GM23338 (cell line): Measurements from ENCODE around the gene APOL4. TPM values are rescaled to one million over a fixed set of nuclear protein-coding genes. Genes with fewer than 3 reads are reported as not detected.

Experiments used
- EZH2phosphoT487 ChIP-seq: fragments of 200-600 bp; sonication (generic); IDR thresholded peaks from one replicate; pipeline ENCODE4 v1.8.1; 2018; ENCODE audit warnings: antibody characterized with exemption; ENCODE audit not compliant: unreplicated experiment
- JUNB ChIP-seq: IDR thresholded peaks from one replicate; pipeline ENCODE4 v1.6.1; 2016; ENCODE audit warnings: antibody characterized with exemption; ENCODE audit not compliant: unreplicated experiment
- NANOG ChIP-seq: IDR thresholded peaks from 2 replicates; pipeline ENCODE4 v1.6.1; 2016; ENCODE audit warnings: antibody characterized with exemption, borderline replicate concordance
- polyA plus RNA-seq: library from polyadenylated mRNA; unstranded; fragments of >200 nt; fragmentation: Nextera tagmentation; extraction: Ambion mirVana; gene quantifications from 2 replicates; pipeline ENCODE4 v1.2.1, GENCODE V29; 2016
- total RNA-seq: library from RNA; depleted of rRNA; stranded (reverse); fragments of >200 nt; shearing (Covaris generic); gene quantifications from 2 replicates; pipeline ENCODE4 v1.2.3, GENCODE V29; 2014; rRNA removed
- TF ChIP-seq, protein P1 (sequence below): fragments of 250-450 bp; sonication (Bioruptor Pico); IDR thresholded peaks from 2 replicates; pipeline ENCODE4 v1.5.0; 2020; ENCODE audit warnings: mild to moderate bottlenecking, moderate library complexity
- TF ChIP-seq, protein P2 (sequence below): IDR thresholded peaks from 2 replicates; pipeline ENCODE4 v1.6.1; 2016; ENCODE audit warnings: antibody characterized with exemption

Gene APOL4
- total and polyA plus RNA-seq, 2 experiments from 2014 or later, result not detected

DNA sequence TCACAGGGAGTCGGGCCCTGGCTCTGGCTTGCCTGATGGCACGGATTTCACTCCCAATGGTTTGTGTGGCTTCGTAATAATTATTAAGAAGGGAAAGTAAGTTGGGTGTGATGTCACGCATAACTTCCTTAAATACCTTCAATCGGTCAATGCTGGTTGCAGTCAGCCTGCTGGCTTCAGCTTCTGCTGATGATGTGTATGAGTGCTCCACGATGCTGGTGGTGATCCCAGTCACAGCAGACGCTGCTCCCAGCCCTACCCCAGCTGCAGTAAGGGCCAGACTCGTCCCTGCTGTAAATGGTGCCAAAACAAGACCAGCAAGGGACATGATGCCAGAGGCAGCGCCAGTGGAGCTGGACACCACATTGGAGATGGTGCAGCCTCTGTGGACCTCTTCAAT, 60.1 kb downstream of the APOL4 start (continued):
- TF ChIP-seq, protein P1, sequence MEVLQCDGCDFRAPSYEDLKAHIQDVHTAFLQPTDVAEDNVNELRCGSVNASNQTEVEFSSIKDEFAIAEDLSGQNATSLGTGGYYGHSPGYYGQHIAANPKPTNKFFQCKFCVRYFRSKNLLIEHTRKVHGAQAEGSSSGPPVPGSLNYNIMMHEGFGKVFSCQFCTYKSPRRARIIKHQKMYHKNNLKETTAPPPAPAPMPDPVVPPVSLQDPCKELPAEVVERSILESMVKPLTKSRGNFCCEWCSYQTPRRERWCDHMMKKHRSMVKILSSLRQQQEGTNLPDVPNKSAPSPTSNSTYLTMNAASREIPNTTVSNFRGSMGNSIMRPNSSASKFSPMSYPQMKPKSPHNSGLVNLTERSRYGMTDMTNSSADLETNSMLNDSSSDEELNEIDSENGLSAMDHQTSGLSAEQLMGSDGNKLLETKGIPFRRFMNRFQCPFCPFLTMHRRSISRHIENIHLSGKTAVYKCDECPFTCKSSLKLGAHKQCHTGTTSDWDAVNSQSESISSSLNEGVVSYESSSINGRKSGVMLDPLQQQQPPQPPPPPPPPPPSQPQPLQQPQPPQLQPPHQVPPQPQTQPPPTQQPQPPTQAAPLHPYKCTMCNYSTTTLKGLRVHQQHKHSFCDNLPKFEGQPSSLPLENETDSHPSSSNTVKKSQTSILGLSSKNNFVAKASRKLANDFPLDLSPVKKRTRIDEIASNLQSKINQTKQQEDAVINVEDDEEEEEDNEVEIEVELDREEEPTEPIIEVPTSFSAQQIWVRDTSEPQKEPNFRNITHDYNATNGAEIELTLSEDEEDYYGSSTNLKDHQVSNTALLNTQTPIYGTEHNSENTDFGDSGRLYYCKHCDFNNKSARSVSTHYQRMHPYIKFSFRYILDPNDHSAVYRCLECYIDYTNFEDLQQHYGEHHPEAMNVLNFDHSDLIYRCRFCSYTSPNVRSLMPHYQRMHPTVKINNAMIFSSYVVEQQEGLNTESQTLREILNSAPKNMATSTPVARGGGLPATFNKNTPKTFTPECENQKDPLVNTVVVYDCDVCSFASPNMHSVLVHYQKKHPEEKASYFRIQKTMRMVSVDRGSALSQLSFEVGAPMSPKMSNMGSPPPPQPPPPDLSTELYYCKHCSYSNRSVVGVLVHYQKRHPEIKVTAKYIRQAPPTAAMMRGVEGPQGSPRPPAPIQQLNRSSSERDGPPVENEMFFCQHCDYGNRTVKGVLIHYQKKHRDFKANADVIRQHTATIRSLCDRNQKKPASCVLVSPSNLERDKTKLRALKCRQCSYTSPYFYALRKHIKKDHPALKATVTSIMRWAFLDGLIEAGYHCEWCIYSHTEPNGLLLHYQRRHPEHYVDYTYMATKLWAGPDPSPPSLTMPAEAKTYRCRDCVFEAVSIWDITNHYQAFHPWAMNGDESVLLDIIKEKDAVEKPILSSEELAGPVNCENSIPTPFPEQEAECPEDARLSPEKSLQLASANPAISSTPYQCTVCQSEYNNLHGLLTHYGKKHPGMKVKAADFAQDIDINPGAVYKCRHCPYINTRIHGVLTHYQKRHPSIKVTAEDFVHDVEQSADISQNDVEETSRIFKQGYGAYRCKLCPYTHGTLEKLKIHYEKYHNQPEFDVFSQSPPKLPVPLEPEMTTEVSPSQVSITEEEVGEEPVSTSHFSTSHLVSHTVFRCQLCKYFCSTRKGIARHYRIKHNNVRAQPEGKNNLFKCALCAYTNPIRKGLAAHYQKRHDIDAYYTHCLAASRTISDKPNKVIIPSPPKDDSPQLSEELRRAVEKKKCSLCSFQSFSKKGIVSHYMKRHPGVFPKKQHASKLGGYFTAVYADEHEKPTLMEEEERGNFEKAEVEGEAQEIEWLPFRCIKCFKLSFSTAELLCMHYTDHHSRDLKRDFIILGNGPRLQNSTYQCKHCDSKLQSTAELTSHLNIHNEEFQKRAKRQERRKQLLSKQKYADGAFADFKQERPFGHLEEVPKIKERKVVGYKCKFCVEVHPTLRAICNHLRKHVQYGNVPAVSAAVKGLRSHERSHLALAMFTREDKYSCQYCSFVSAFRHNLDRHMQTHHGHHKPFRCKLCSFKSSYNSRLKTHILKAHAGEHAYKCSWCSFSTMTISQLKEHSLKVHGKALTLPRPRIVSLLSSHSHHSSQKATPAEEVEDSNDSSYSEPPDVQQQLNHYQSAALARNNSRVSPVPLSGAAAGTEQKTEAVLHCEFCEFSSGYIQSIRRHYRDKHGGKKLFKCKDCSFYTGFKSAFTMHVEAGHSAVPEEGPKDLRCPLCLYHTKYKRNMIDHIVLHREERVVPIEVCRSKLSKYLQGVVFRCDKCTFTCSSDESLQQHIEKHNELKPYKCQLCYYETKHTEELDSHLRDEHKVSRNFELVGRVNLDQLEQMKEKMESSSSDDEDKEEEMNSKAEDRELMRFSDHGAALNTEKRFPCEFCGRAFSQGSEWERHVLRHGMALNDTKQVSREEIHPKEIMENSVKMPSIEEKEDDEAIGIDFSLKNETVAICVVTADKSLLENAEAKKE (CRISPR knock-in tag), result no peak
- TF ChIP-seq NANOG (no peak), EZH2phosphoT487 (no peak), JUNB (no peak)
- TF ChIP-seq, protein P2, sequence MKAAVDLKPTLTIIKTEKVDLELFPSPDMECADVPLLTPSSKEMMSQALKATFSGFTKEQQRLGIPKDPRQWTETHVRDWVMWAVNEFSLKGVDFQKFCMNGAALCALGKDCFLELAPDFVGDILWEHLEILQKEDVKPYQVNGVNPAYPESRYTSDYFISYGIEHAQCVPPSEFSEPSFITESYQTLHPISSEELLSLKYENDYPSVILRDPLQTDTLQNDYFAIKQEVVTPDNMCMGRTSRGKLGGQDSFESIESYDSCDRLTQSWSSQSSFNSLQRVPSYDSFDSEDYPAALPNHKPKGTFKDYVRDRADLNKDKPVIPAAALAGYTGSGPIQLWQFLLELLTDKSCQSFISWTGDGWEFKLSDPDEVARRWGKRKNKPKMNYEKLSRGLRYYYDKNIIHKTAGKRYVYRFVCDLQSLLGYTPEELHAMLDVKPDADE, result no peak

Other genes starting within 250 kb of the APOL4 start
- 130 and 131 TPM in 2 replicates for gene RBFOX2, start 173.0 kb downstream of the APOL4 start, total RNA-seq
- 84.8 and 88.8 TPM in 2 replicates for gene RBFOX2, start 173.0 kb downstream of the APOL4 start, polyA plus RNA-seq
- gene APOL3, start 41.1 kb downstream of the APOL4 start, total RNA-seq, result not detected in 2 replicates
- gene APOL3, start 41.1 kb downstream of the APOL4 start, polyA plus RNA-seq, result not detected in 2 replicates
- 10.4 and 12.4 TPM in 2 replicates for gene APOL2, start 37.7 kb upstream of the APOL4 start, total RNA-seq
- 4.9 and 5.5 TPM in 2 replicates for gene APOL2, start 37.7 kb upstream of the APOL4 start, polyA plus RNA-seq
- not detected in 2 replicates for gene APOL1, start 51.3 kb upstream of the APOL4 start, total RNA-seq
- 0.11 and 0.23 TPM in 2 replicates for gene APOL1, start 51.3 kb upstream of the APOL4 start, polyA plus RNA-seq
- 204 and 233 TPM in 2 replicates for gene MYH9, start 186.2 kb upstream of the APOL4 start, total RNA-seq
- 55.4 and 58.4 TPM in 2 replicates for gene MYH9, start 186.2 kb upstream of the APOL4 start, polyA plus RNA-seq